OCI-LY3 (cell line): ENCODE measurements around the gene NAA11.

Experiments used
- EZH2phosphoT487 ChIP-seq: fragments of 200-600 bp; shearing (Covaris generic); IDR thresholded peaks from 2 replicates; pipeline ENCODE4 v1.6.1; 2018; ENCODE audit warnings: antibody characterized with exemption, mixed run types, low read depth
- TF ChIP-seq, protein P1 (sequence below): fragments of 200-600, 300-600 bp; sonication (generic); IDR thresholded peaks from 2 replicates; pipeline ENCODE4 v1.5.1; 2014; ENCODE audit warnings: antibody characterized with exemption, low read length, low read depth

DNA sequence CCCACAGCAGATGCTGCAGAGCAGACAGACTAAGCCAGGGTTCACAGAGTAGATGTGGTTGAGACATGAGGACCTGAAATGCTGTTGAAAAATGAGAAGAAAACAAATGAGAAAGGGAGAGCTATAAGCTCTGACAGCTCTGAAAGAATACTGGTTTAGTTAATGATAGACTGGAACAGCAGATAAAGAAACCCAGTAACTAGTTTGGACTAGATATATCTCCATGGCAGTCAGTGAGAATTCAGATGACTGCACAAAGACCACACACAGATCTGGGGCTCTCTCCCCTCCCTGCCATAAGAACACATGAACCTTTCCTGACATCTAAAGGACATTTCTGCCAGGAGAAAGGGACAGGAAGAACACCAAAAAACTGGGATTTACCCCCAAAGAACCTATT lies 8.2 kb downstream of the NAA11 start:
- TF ChIP-seq, protein P1, sequence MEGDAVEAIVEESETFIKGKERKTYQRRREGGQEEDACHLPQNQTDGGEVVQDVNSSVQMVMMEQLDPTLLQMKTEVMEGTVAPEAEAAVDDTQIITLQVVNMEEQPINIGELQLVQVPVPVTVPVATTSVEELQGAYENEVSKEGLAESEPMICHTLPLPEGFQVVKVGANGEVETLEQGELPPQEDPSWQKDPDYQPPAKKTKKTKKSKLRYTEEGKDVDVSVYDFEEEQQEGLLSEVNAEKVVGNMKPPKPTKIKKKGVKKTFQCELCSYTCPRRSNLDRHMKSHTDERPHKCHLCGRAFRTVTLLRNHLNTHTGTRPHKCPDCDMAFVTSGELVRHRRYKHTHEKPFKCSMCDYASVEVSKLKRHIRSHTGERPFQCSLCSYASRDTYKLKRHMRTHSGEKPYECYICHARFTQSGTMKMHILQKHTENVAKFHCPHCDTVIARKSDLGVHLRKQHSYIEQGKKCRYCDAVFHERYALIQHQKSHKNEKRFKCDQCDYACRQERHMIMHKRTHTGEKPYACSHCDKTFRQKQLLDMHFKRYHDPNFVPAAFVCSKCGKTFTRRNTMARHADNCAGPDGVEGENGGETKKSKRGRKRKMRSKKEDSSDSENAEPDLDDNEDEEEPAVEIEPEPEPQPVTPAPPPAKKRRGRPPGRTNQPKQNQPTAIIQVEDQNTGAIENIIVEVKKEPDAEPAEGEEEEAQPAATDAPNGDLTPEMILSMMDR = no peak
- no peak for TF ChIP-seq EZH2phosphoT487
